SK-N-SH (cell line): ENCODE data around the gene SIGLEC10.

Experiments used
- CTCF ChIP-seq: fragments of 200-600 bp; sonication (generic); IDR thresholded peaks from 2 replicates; pipeline ENCODE4 v1.6.1; 2017; ENCODE audit warnings: antibody characterized with exemption, mild to moderate bottlenecking, moderate library complexity
- ELF1 ChIP-seq: IDR thresholded peaks from 2 replicates; pipeline ENCODE4 v1.4.0; 2012
- EZH2phosphoT487 ChIP-seq: fragments of 200-600 bp; sonication (generic); IDR thresholded peaks from 2 replicates; pipeline ENCODE4 v1.6.1; 2017; ENCODE audit warnings: low read depth, mixed run types, mild to moderate bottlenecking, antibody characterized with exemption, moderate library complexity, borderline replicate concordance
- FOXM1 ChIP-seq: IDR thresholded peaks from 2 replicates; pipeline ENCODE4 v1.4.0; 2012; ENCODE audit warnings: low read depth, mild to moderate bottlenecking
- IRF3 ChIP-seq: fragments of 150-350 bp; IDR thresholded peaks from 2 replicates; pipeline ENCODE4 v1.6.1; 2016; ENCODE audit warnings: mild to moderate bottlenecking, low read depth, low read length
- JUND ChIP-seq: IDR thresholded peaks from 2 replicates; pipeline ENCODE4 v1.4.0; 2012
- MAX ChIP-seq: IDR thresholded peaks from 2 replicates; pipeline ENCODE4 v1.4.0; 2012; ENCODE audit warnings: low read depth
- PBX3 ChIP-seq: IDR thresholded peaks from 2 replicates; pipeline ENCODE4; 2012
- RAD21 ChIP-seq: IDR thresholded peaks from 2 replicates; pipeline ENCODE4 v1.6.1; 2012; ENCODE audit warnings: mild to moderate bottlenecking, low read length
- REST ChIP-seq: IDR thresholded peaks from 2 replicates; pipeline ENCODE4 v1.6.1; 2012; ENCODE audit warnings: mild to moderate bottlenecking, low read depth, low read length, moderate library complexity
- TAF1 ChIP-seq: IDR thresholded peaks from 2 replicates; pipeline ENCODE4 v1.6.1; 2012; ENCODE audit warnings: low read depth, mild to moderate bottlenecking, low read length, moderate library complexity, borderline replicate concordance
- TCF12 ChIP-seq: IDR thresholded peaks from 2 replicates; pipeline ENCODE4 v1.4.0; 2012
- TEAD4 ChIP-seq: IDR thresholded peaks from 2 replicates; pipeline ENCODE4 v1.4.0; 2012; ENCODE audit warnings: mild to moderate bottlenecking, borderline replicate concordance; ENCODE audit not compliant: insufficient read depth
- ZBTB33 ChIP-seq: IDR thresholded peaks from 2 replicates; pipeline ENCODE4 v1.4.0; 2012; ENCODE audit warnings: low read depth, borderline replicate concordance

GRCh38 chr19:51448011-51448410 is 30.6 kb upstream of the SIGLEC10 start:
- no peak for TF ChIP-seq CTCF
- no peak for TF ChIP-seq FOXM1
- no peak for TF ChIP-seq MAX
- TF ChIP-seq JUND, result no peak
- TF ChIP-seq EZH2phosphoT487, result no peak
- no peak for TF ChIP-seq TAF1
- no peak for TF ChIP-seq PBX3
- TF ChIP-seq TEAD4, result no peak
- TF ChIP-seq REST, result no peak
- TF ChIP-seq ELF1, result no peak
- TF ChIP-seq IRF3, result no peak
- TF ChIP-seq ZBTB33, result no peak
- no peak for TF ChIP-seq TCF12
- no peak for TF ChIP-seq RAD21
